HepG2 (cell line): ENCODE data around the gene DMGDH. TPM values are rescaled to one million over a fixed set of nuclear protein-coding genes. Genes with fewer than 3 reads are reported as not detected.

Experiments
- AGO1 ChIP-seq: fragments of 200-400 bp; formaldehyde crosslinking; IDR thresholded peaks from 2 replicates; pipeline ENCODE4 v1.6.1; 2017; ENCODE audit warnings: mild to moderate bottlenecking, low read depth, low read length, moderate library complexity; ENCODE audit not compliant: poor library complexity, severe bottlenecking
- ARID4A ChIP-seq: sonication (generic); formaldehyde crosslinking; IDR thresholded peaks from 2 replicates; pipeline ENCODE4 v1.5.0; 2020; ENCODE audit warnings: mild to moderate bottlenecking, missing genetic modification reagents, borderline replicate concordance
- CBX2 ChIP-seq, 2 experiments: fragments of 200-600 bp in 1 of 2; sonication (generic); formaldehyde crosslinking in 1 of 2; IDR thresholded peaks; 2 replicates each; pipeline versions ENCODE4 v1.7.0 to v1.8.1; 2018 to 2022; ENCODE audit warnings: low read depth in 2 of 2, low read length in 1 of 2, mild to moderate bottlenecking in 1 of 2, missing genetic modification reagents in 1 of 2
- ERF ChIP-seq: IDR thresholded peaks from 2 replicates; pipeline ENCODE4 v1.6.1; 2018; ENCODE audit warnings: missing biosample characterization, missing genetic modification reagents
- GPBP1L1 ChIP-seq: sonication (generic); formaldehyde crosslinking; IDR thresholded peaks from 2 replicates; pipeline ENCODE4 v1.5.0; 2020; ENCODE audit warnings: mild to moderate bottlenecking, missing genetic modification reagents
- HNF1B ChIP-seq: sonication (generic); formaldehyde crosslinking; IDR thresholded peaks from 2 replicates; pipeline ENCODE4 v1.5.1; 2020; ENCODE audit warnings: mild to moderate bottlenecking, moderate library complexity, missing genetic modification reagents
- MED1 ChIP-seq: sonication (generic); formaldehyde crosslinking; IDR thresholded peaks from 2 replicates; pipeline ENCODE4 v1.4.0; 2020; ENCODE audit warnings: missing genetic modification reagents
- RBM22 ChIP-seq: fragments of 200-400 bp; formaldehyde crosslinking; optimal IDR thresholded peaks from 2 replicates; pipeline ENCODE3; 2017; ENCODE audit warnings: mild to moderate bottlenecking, low read length, moderate library complexity
- RFXAP ChIP-seq: sonication (generic); formaldehyde crosslinking; IDR thresholded peaks from 2 replicates; pipeline ENCODE4 v1.4.0; 2020; ENCODE audit warnings: missing genetic modification reagents, borderline replicate concordance
- SIX4 ChIP-seq: sonication (generic); formaldehyde crosslinking; IDR thresholded peaks from 2 replicates; pipeline ENCODE4 v1.4.0; 2020; ENCODE audit warnings: missing genetic modification reagents
- SOX13 ChIP-seq, 3 experiments: fragments of 450-650 bp in 1 of 3; sonication (generic) in 1 of 3; formaldehyde crosslinking in 1 of 3; IDR thresholded peaks in 2 of 3; conservative IDR thresholded peaks in 1 of 3; 2 replicates each; pipeline versions ENCODE4 v1.5.0 to v1.6.1; 2016 to 2020; ENCODE audit warnings: antibody characterized with exemption in 1 of 3, mild to moderate bottlenecking in 1 of 3, missing compliant biosample characterization in 1 of 3, missing genetic modification reagents in 1 of 3, moderate library complexity in 1 of 3
- TBX2 ChIP-seq: sonication (generic); formaldehyde crosslinking; IDR thresholded peaks from 2 replicates; pipeline ENCODE4 v1.5.0; 2020; ENCODE audit warnings: missing genetic modification reagents, mild to moderate bottlenecking, borderline replicate concordance
- TEAD3 ChIP-seq: optimal IDR thresholded peaks from 2 replicates; pipeline ENCODE3; 2016; ENCODE audit warnings: borderline replicate concordance
- ZNF569 ChIP-seq: sonication (generic); formaldehyde crosslinking; IDR thresholded peaks from 2 replicates; pipeline ENCODE4 v1.5.0; 2020; ENCODE audit warnings: mild to moderate bottlenecking, missing genetic modification reagents, moderate library complexity, borderline replicate concordance
- ZNF644 ChIP-seq: IDR thresholded peaks from 2 replicates; pipeline ENCODE4 v1.6.1; 2016; ENCODE audit warnings: low read depth
- polyA plus RNA-seq, 8 experiments: library from polyadenylated mRNA; depleted of rRNA in 3 of 8; stranded (reverse) in 7 of 8; unstranded in 1 of 8; fragments of >200 nt; fragmentation: Illumina TruSeq in 4 of 8; extraction: Trizol in 4 of 8; gene quantifications; 2 replicates each; pipeline versions ENCODE4 v1.2.1 to v1.2.3, GENCODE V29; 2011 to 2016; ENCODE audit warnings: low read depth in 4 of 8, missing spikeins in 1 of 8, mixed read lengths in 1 of 8; ENCODE audit not compliant: insufficient read depth in 1 of 8
- total RNA-seq, 5 experiments: library from RNA; depleted of rRNA; stranded (reverse); fragments of >200 nt; fragmentation: Illumina TruSeq; extraction: Trizol; gene quantifications; 2 replicates each; pipeline ENCODE4 v1.2.3, GENCODE V29; 2016; ENCODE audit warnings: low read depth in 1 of 5
- TF ChIP-seq, protein P1 (sequence below): sonication (generic); formaldehyde crosslinking; IDR thresholded peaks from 2 replicates; pipeline ENCODE4 v1.5.1; 2020; ENCODE audit warnings: mild to moderate bottlenecking, missing genetic modification reagents
- TF ChIP-seq, protein P2 (sequence below): IDR thresholded peaks from 2 replicates; pipeline ENCODE4 v1.6.1; 2016; ENCODE audit warnings: low read depth, borderline replicate concordance

The DMGDH gene
- total and polyA plus RNA-seq, 2 of the 13 experiments (the other 11 are each of a cell fraction or from before 2014, with no cell fraction given) = 3.6 to 7.9 TPM

GRCh38 chr5:79108792-79109191 lies 39.3 kb upstream of the DMGDH start (continued):
- no peak for TF ChIP-seq SOX13 (IDR thresholded peaks at IDR 0.05)
- TF ChIP-seq SOX13 (CRISPR knock-in tag; conservative IDR thresholded peaks at IDR 0.05 in 1 of 2, IDR thresholded peaks at IDR 0.05 in 1 of 2) = peak in 1 of 2 experiments; percentile 14; a peak in 1 of 4 replicates
- no peak for TF ChIP-seq ZNF569 (CRISPR knock-in tag)
- TF ChIP-seq TEAD3 (CRISPR knock-in tag) = peak; percentile 41
- TF ChIP-seq SIX4 (CRISPR knock-in tag) = no peak
- no peak for TF ChIP-seq RFXAP (CRISPR knock-in tag)
- TF ChIP-seq RBM22 = no peak
- TF ChIP-seq, protein P1, sequence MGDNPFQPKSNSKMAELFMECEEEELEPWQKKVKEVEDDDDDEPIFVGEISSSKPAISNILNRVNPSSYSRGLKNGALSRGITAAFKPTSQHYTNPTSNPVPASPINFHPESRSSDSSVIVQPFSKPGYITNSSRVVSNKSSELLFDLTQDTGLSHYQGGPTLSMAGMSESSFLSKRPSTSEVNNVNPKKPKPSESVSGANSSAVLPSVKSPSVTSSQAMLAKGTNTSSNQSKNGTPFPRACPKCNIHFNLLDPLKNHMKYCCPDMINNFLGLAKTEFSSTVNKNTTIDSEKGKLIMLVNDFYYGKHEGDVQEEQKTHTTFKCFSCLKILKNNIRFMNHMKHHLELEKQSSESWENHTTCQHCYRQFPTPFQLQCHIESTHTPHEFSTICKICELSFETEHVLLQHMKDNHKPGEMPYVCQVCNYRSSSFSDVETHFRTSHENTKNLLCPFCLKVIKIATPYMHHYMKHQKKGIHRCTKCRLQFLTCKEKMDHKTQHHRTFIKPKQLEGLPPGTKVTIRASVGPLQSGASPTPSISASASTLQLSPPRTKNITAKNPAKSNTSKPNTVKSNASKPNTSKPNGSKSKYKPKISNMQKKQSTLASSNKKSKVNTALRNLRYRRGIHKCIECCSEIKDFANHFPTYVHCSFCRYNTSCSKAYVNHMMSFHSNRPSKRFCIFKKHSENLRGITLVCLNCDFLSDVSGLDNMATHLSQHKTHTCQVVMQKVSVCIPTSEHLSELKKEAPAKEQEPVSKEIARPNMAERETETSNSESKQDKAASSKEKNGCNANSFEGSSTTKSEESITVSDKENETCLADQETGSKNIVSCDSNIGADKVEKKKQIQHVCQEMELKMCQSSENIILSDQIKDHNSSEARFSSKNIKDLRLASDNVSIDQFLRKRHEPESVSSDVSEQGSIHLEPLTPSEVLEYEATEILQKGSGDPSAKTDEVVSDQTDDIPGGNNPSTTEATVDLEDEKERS (CRISPR knock-in tag) = peak; percentile 47; the same call in 1 of the 2 replicates
- peak; percentile 47; the same call in 1 of the 2 replicates for TF ChIP-seq ERF
- peak; percentile 11; the same call in 1 of the 2 replicates for TF ChIP-seq ARID4A
- no peak for TF ChIP-seq CBX2 (IDR thresholded peaks at IDR 0.05; ENCODE audit: low read depth, low read length)
- peak; percentile 71; the same call in 1 of the 2 replicates for TF ChIP-seq CBX2 (CRISPR knock-in tag; IDR thresholded peaks at IDR 0.05; ENCODE audit: low read depth)
- TF ChIP-seq HNF1B = peak; percentile 75
- TF ChIP-seq MED1 (CRISPR knock-in tag) = peak; percentile 91
- TF ChIP-seq TBX2 (CRISPR knock-in tag) = no peak
- no peak for TF ChIP-seq AGO1
- TF ChIP-seq, protein P2, sequence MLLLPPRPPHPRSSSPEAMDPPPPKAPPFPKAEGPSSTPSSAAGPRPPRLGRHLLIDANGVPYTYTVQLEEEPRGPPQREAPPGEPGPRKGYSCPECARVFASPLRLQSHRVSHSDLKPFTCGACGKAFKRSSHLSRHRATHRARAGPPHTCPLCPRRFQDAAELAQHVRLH (CRISPR knock-in tag) = peak; percentile 25; the same call in 1 of the 2 replicates
- peak; percentile 74 for TF ChIP-seq ZNF644 (CRISPR knock-in tag)
- TF ChIP-seq GPBP1L1 (CRISPR knock-in tag) = no peak
